HG03196 (cell line): ENCODE data around the gene TTR.

Experiments
- ATAC-seq: cut with Tn5 transposase; IDR thresholded peaks from one replicate; pipeline ENCODE4 v1.9.1; 2021; ENCODE audit not compliant: unreplicated experiment

TTR gene

GRCh38 chr18:31578126-31578525 lies 13.6 kb upstream of the TTR start:
- ATAC-seq, result no peak

DNA sequence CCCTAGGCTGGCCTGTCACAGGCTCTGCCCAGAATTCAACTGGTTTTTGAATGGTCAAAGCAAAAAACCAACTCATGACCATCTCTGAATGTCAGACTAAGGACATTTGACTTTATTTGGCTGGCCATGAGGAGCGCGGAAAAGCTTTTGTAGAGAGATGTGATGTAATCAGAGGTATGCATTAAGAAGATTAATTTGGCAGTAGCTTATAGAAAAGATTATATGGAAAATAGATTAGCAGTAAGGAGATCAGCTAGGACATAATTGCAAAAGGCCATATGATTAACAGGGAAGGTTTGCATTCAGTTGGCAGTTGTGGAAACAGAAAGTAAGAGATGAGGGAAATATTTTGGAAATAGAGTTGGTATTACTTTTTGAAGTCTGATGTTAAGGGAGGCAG lies 12.3 kb upstream of the TTR start:
- ATAC-seq, result no peak

DNA sequence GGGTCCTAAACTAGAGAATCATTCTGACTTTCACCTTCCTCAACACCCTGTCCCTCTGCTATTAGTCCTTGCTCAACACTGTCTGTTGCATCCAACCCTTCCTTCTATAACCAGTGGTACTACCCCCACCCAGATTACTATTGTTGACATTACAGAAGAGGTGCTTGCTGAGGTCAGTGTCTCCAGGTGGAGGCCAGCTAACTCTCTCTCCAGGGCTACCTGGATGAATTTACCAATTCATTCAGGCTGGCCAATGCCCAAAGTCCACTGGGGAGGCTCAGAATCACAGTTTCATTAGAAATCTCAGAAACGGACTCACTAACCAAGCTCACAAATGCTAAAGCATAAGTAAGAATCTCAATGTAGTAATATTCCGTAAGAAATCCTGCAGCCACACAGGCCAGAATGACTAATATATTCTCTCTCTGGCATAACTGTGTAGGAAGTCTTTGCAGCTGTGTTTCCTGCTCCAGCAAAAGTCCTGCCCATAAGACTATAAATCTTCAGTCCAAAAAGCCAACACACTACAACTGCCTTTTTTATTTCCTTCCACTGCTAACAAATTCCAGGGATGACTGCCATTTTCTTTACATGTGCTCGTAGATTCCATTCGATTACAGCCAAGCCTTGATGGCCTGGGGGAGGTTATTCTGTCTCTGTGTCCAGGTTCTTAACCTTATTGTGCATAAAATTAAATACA lies 10.0 kb upstream of the TTR start:
- no peak for ATAC-seq

DNA sequence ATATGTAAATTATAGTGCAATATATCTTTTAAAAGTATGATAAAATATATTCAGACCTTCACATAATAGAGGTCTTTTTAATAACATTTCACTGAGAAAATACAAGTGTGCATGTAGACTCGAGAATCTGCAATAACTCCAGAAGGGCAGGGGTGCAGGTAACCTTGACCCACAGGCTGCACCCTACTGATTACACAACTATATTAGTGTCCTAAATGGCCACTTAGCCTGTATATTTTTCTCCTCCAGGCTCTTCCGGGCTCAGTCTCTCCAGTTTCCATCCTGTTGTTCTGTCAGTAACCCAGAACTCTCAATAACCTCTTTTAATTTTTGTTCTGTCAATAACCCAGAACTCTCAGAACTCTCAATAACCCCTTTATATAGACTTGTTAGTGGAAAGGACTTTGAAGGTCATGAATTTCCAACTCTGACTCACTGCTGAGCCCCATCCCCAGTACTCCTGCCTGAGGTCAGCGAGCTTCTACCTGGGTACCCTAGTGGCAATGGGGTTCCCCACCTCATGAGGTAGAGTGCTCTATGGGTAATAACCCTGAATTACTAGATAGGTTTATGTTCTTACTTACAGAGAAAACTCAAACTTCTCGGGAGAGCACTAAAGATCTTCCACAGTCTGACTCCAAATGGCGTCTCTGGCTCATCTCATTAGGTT lies 8.4 kb upstream of the TTR start:
- no peak for ATAC-seq

- no peak for ATAC-seq
Measured at GRCh38 chr18:31585991-31586390, 5.7 kb upstream of the TTR start.

GRCh38 chr18:31586616-31587015 lies 5.1 kb upstream of the TTR start:
- no peak for ATAC-seq

GRCh38 chr18:31587529-31587928 lies 4.1 kb upstream of the TTR start:
- no peak for ATAC-seq

DNA sequence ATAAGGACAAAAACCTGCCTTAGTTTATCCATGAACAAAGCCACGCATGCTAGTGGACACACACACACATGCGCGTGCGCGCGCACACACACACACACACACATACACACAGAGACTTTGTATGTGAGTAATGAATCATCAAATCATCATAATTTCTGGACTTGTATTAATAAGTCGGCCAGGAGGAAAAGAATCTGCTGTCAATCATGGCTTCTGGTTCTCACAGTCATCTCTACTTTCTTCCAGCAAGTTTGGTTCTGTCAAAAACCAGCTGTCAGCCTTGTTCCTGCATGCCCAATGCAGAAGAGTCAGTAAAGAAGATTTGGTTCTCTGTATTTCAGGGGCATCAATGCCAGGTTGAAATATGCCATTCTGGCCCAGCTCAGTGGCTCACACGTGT lies 1.1 kb upstream of the TTR start:
- ATAC-seq, result no peak

- no peak for ATAC-seq
Measured at GRCh38 chr18:31591113-31591512, 564 bp upstream of the TTR start.

GRCh38 chr18:31592506-31593157 lies 955 bp downstream of the TTR start:
- no peak for ATAC-seq

- no peak for ATAC-seq
Measured at GRCh38 chr18:31595121-31595771, 3.6 kb downstream of the TTR start.

DNA sequence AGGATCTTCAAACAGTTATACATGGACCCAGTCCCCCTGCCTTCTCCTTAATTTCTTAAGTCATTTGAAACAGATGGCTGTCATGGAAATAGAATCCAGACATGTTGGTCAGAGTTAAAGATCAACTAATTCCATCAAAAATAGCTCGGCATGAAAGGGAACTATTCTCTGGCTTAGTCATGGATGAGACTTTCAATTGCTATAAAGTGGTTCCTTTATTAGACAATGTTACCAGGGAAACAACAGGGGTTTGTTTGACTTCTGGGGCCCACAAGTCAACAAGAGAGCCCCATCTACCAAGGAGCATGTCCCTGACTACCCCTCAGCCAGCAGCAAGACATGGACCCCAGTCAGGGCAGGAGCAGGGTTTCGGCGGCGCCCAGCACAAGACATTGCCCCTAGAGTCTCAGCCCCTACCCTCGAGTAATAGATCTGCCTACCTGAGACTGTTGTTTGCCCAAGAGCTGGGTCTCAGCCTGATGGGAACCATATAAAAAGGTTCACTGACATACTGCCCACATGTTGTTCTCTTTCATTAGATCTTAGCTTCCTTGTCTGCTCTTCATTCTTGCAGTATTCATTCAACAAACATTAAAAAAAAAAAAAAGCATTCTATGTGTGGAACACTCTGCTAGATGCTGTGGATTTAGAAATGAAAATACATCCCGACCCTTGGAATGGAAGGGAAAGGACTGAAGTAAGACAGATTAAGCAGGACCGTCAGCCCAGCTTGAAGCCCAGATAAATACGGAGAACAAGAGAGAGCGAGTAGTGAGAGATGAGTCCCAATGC lies 4.6 kb downstream of the TTR start:
- no peak for ATAC-seq

DNA sequence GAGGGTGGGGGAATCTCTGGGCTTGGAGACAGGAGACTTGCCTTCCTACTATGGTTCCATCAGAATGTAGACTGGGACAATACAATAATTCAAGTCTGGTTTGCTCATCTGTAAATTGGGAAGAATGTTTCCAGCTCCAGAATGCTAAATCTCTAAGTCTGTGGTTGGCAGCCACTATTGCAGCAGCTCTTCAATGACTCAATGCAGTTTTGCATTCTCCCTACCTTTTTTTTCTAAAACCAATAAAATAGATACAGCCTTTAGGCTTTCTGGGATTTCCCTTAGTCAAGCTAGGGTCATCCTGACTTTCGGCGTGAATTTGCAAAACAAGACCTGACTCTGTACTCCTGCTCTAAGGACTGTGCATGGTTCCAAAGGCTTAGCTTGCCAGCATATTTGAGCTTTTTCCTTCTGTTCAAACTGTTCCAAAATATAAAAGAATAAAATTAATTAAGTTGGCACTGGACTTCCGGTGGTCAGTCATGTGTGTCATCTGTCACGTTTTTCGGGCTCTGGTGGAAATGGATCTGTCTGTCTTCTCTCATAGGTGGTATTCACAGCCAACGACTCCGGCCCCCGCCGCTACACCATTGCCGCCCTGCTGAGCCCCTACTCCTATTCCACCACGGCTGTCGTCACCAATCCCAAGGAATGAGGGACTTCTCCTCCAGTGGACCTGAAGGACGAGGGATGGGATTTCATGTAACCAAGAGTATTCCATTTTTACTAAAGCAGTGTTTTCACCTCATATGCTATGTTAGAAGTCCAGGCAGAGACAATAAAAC lies 6.5 kb downstream of the TTR start:
- ATAC-seq, result no peak

- no peak for ATAC-seq
Measured at GRCh38 chr18:31603315-31603714, 11.6 kb downstream of the TTR start.

DNA sequence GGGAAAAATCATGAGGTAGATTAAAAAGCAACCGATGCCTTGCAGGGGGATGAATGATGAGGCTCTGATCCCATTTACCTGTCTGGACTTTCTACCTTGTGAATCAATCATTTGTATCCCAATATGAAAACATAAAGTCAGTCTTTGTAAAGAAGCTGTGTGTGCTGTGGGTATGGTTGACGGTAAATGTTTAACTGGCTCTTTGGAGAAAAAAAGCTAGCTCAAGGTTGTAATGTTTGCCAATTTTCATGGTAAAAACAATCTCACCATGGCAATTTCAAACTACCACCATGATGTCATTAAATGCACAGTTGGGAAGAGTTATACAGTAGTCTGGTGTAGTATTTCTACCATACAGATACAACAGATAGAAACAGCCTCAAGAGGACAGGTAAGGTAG lies 14.6 kb downstream of the TTR start:
- no peak for ATAC-seq

DNA sequence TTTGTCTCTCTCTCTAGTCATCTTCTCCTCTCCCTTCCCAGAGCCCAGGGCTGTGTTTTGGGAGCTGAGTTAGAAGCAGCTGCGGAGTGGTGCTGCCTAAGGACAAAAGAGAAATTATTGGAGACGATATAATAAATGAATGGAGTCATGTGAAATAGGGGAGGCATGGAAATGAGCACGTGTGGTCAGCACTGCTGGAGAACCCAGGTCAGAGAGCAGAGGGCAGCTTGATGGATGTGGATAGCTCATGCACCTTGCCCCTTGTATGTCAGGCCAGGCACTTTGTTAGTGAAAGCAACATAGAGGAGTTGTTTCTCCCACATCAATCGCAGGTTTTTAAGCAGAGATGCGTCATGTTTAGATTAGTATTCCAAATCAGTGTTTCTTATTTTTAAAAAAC lies 15.7 kb downstream of the TTR start:
- no peak for ATAC-seq

GRCh38 chr18:31609886-31610285 lies 18.2 kb downstream of the TTR start:
- no peak for ATAC-seq

GRCh38 chr18:31610286-31611205 lies 18.9 kb downstream of the TTR start:
- no peak for ATAC-seq

- no peak for ATAC-seq
Measured at GRCh38 chr18:31611511-31611910, 19.8 kb downstream of the TTR start.
